Ishikawa (cell line): ENCODE measurements around the gene PXDN.

Experiments used
- CEBPB ChIP-seq: IDR thresholded peaks from 2 replicates; pipeline ENCODE4 v1.6.1; 2012
- CREB1 ChIP-seq: IDR thresholded peaks from 2 replicates; pipeline ENCODE4 v1.6.1; 2012; ENCODE audit warnings: low read depth
- EGR1 ChIP-seq: IDR thresholded peaks from 2 replicates; pipeline ENCODE4 v1.6.1; 2012
- EP300 ChIP-seq: IDR thresholded peaks from 2 replicates; pipeline ENCODE4 v1.6.1; 2012; ENCODE audit warnings: borderline replicate concordance
- FOXM1 ChIP-seq: IDR thresholded peaks from 2 replicates; pipeline ENCODE4 v1.6.1; 2012; ENCODE audit warnings: low read depth, borderline replicate concordance
- MAX ChIP-seq: IDR thresholded peaks from 2 replicates; pipeline ENCODE4 v1.6.1; 2012
- NFIC ChIP-seq: IDR thresholded peaks from 2 replicates; pipeline ENCODE4 v1.6.1; 2012
- RAD21 ChIP-seq: IDR thresholded peaks from 2 replicates; pipeline ENCODE4 v1.6.1; 2012; ENCODE audit warnings: low read depth
- REST ChIP-seq: IDR thresholded peaks from 2 replicates; pipeline ENCODE4 v1.6.1; 2012; ENCODE audit warnings: low read depth, mild to moderate bottlenecking
- TAF1 ChIP-seq: IDR thresholded peaks from 2 replicates; pipeline ENCODE4 v1.6.1; 2012; ENCODE audit warnings: low read depth, mild to moderate bottlenecking
- TCF12 ChIP-seq: IDR thresholded peaks from 2 replicates; pipeline ENCODE4 v1.6.1; 2012; ENCODE audit warnings: low read depth
- TEAD4 ChIP-seq: IDR thresholded peaks from 2 replicates; pipeline ENCODE4 v1.6.1; 2012
- USF1 ChIP-seq: IDR thresholded peaks from 2 replicates; pipeline ENCODE4 v1.6.1; 2012
- YY1 ChIP-seq: IDR thresholded peaks from 2 replicates; pipeline ENCODE4 v1.6.1; 2012; ENCODE audit warnings: low read depth
- ZBTB7A ChIP-seq: IDR thresholded peaks from 2 replicates; pipeline ENCODE4 v1.6.1; 2012; ENCODE audit warnings: low read depth

Gene PXDN

GRCh38 chr2:1708476-1709334 lies 35.6 kb downstream of the PXDN start:
- TF ChIP-seq FOXM1 = no peak
- no peak for TF ChIP-seq REST
- TF ChIP-seq CREB1 = no peak
- TF ChIP-seq YY1 = no peak
- TF ChIP-seq TAF1 = no peak
- no peak for TF ChIP-seq USF1
- TF ChIP-seq EGR1 = no peak
- TF ChIP-seq TEAD4 = no peak
- no peak for TF ChIP-seq CEBPB
- TF ChIP-seq EP300 = no peak
- TF ChIP-seq RAD21 = no peak
- no peak for TF ChIP-seq ZBTB7A
- no peak for TF ChIP-seq MAX
- TF ChIP-seq TCF12 = no peak
- TF ChIP-seq NFIC = no peak

- peak; percentile 85 for TF ChIP-seq TCF12
- peak; percentile 90 for TF ChIP-seq NFIC
- peak; percentile 68 for TF ChIP-seq EP300
- TF ChIP-seq EGR1 = no peak
- TF ChIP-seq CREB1 = no peak
- no peak for TF ChIP-seq YY1
- TF ChIP-seq RAD21 = no peak
- TF ChIP-seq USF1 = 0 out of 2 replicates have a peak, but pooled peaks have one; percentile 7
- no peak for TF ChIP-seq TAF1
- peak; percentile 57; the same call in 1 of the 2 replicates for TF ChIP-seq MAX
- peak; percentile 62 for TF ChIP-seq TEAD4
- peak; percentile 28; the same call in 1 of the 2 replicates for TF ChIP-seq FOXM1
- no peak for TF ChIP-seq ZBTB7A
- TF ChIP-seq CEBPB = no peak
- no peak for TF ChIP-seq REST
Observed at GRCh38 chr2:1707771-1708418, 36.4 kb downstream of the PXDN start.

DNA sequence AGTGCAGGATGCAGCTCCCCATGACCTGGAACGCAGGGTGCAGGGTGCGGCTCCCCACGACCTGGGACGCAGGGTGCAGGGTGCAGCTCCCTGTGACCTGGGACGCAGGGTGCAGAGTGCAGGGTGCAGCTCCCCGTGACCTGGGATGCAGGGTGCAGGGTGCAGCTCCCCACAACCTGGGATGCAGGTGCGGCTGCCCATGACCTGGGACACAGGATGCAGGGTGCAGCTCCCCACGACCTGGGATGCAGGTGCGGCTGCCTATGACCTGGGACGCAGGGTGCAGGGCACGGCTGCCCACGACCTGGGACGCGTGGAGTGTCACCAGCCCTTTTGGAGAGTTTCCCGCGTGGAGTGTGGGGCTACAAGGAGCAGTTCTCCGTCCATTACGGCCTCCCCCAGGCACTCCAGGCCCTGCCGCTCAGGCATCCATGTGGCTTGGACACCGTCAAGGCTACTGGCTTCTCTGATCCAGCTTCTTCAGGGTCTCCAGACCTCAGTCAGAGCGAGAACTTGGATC lies 38.7 kb downstream of the PXDN start:
- no peak for TF ChIP-seq TCF12
- TF ChIP-seq NFIC = no peak
- no peak for TF ChIP-seq TEAD4
- no peak for TF ChIP-seq REST
- no peak for TF ChIP-seq CEBPB
